Measurements from ENCODE around the gene GLRX3. TPM values are rescaled to one million over a fixed set of nuclear protein-coding genes. Genes with fewer than 3 reads are reported as not detected.

GLRX3 gene
- total RNA-seq, 1 experiment from 2014 or later: 163 TPM

Other genes with a start within 250 kb of the GLRX3 start
- 41.7 and 45.2 TPM in 2 replicates for gene EBF3, start 172.1 kb upstream of the GLRX3 start, total RNA-seq (2014; rRNA removed)
- 0.96 and 0.98 TPM in 2 replicates for gene C10orf143, start 25.6 kb upstream of the GLRX3 start, total RNA-seq (2014; rRNA removed)